ENCODE measurements around the gene DENND5B. TPM values are rescaled to one million over a fixed set of nuclear protein-coding genes. Genes with fewer than 3 reads are reported as not detected.
A peak's percentile ranks its signal among the peaks of the same experiment; 100 is the strongest.
"Not testable (repeated sequence)": the region's sequence is repeated elsewhere in the genome, so short reads cannot be mapped to it uniquely, and the experiment has no call there.

DENND5B gene
- total RNA-seq, 1 experiment from 2014 or later, result 18.1 TPM

DNA sequence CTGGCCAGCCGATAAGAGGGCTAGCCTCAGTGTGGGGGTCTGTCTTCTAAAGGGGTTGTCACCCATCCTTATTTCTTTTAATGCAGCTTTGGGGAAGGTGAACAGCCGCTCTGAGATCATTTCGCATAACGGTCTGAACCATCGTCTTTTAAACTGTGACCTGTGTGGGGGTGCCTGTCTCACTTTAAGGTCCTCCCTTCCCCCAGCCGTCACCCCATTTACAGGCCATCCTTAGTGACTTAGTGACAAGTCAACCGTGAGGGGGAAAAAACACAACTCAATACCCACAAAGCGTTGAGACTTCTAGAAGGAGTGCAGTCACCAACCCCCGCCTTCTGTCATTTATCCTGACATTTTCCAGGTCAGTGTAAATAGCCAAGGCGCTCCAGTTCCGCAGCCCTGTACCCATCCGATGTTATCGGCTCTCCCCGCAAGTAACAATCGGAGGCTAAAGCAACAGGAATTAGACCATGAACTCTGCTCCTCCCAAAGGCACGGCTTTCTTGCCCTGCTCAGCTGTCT, 505 bp upstream of the DENND5B start:
- DNase-seq (ENCODE audit: low read depth), result peak; percentile 17

DNA sequence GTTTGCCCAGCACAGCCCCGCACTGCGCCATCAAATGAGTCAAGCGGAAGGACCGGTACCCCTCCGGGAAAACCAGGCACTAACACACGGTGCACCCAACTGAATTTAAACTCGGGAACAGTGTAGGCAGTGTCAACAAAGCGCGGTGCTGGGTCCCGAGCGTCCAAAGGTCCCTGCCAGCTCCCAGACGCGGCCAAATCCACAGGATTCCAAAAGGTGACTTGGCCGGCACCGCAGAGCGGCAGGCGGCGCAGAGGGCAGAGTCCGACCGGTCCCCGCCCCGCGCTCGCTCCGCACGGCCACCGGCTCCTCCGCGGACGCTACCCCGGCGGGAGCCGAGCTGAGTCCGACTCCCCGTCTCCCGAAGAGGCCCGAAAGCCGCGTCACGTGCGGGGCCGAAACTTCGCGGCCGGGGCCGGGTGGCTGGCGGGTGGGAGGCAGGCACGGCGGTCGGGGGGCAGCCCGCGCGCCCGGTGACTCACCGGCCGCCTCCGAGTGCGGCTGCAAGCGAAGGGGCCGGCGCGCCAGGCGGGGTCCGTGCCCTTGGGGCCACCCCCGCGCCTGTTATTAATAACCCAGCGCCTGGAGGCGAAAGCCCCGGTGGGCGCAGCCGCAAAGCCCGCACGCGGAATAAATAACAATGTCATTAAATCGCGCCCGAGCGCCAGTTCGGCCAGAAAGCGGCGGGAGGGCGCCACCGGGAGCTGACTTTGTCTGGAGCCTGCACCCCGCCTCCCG, 863 bp downstream of the DENND5B start:
- DNase-seq (ENCODE audit: low read depth), result peak; percentile 80

- DNase-seq (ENCODE audit: low read depth), result no peak
Measured at GRCh38 chr12:31589598-31589903, 1.4 kb downstream of the DENND5B start.

GRCh38 chr12:31588976-31589375, 2.0 kb downstream of the DENND5B start:
- DNase-seq (ENCODE audit: low read depth), result peak; percentile 12

GRCh38 chr12:31586728-31587127, 4.2 kb downstream of the DENND5B start:
- no peak for DNase-seq (ENCODE audit: low read depth)

GRCh38 chr12:31585895-31586294, 5.0 kb downstream of the DENND5B start:
- DNase-seq (ENCODE audit: low read depth), result no peak

DNA sequence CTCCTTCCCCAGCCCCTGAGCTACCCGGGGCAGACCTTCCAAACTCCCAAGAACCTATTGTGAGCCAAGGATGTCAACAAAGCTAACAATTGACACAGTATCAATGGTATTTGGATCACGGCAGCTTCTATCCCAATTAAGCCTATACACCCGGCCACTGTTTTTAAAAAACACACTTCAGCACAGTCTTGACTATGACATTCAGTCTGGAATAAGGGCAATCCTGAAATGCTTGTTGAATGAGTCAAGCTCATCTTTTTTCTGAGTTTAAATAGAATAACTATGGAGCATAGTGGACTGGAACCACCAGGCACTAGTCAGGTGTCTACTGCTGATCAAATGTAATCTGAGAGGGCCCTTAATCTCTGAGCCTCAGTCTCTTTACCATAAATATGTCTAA, 5.7 kb downstream of the DENND5B start:
- DNase-seq (ENCODE audit: low read depth), result peak; percentile 15

GRCh38 chr12:31584782-31585181, 6.2 kb downstream of the DENND5B start:
- DNase-seq (ENCODE audit: low read depth), result no peak

DNA sequence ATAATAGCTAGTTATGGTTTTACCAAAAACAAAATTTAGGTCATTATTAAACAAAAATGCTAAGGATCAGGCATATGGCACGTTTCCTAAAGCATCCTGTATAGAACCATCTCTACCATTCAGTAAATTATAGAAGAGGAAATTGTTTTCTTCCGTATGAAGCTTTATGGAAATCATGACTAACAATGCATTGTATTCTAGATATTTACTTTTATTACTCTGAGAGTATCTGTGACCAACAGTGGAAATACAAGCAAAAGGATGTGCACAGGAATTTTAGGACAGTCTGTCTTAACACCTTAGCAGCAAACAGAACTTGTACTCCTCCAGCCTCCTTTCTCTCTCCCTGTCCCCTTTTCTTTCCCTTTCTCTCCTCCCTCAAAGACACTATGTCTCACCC, 7.1 kb downstream of the DENND5B start:
- DNase-seq (ENCODE audit: low read depth), result no peak

DNA sequence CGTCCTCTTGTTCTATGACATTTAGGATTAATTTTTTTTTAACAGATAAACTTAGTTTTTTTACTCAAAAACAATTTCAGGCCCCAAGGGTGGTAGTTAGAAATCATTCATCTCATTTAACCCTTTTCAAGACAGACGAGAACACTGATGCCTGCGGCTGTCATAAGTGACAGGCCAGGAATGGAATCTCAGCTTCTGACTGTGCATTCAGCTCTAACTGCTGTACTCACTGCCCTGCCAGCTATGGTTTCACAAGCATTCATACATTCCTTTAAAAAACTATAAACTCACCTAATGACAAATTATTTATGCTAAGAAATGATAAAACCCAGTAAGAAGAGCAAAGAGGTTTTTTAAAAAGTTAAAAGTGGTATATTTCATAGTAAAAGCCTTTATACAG, 8.8 kb downstream of the DENND5B start:
- peak; percentile 26 for DNase-seq (ENCODE audit: low read depth)

GRCh38 chr12:31578632-31579031, 12.3 kb downstream of the DENND5B start:
- no peak for DNase-seq (ENCODE audit: low read depth)

- DNase-seq (ENCODE audit: low read depth), result no peak
Measured at GRCh38 chr12:31574803-31575575, 15.9 kb downstream of the DENND5B start.

DNA sequence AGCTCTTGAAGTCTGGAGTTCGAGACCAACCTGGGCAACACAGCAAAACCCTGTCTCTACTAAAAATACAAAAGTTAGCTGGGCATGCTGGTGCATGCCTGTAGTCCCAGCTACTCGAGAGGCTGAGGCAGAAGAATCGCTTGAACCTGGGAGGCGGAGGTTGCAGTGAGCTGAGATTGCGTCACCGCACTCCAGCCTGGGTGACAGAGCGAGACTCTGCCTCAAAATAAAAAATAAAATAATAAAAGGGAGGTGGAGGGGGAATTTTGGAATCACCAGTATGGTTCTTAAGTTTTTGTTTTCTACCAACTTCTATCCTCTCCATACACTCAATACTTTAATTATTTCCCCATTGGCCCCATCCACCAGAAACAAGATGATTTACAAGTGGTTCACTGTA, 16.6 kb downstream of the DENND5B start:
- DNase-seq (ENCODE audit: low read depth), result not testable (repeated sequence)

- no peak for DNase-seq (ENCODE audit: low read depth)
Measured at GRCh38 chr12:31572900-31573600, 17.9 kb downstream of the DENND5B start.

GRCh38 chr12:31570880-31571279, 20.1 kb downstream of the DENND5B start:
- no peak for DNase-seq (ENCODE audit: low read depth)

- not testable (repeated sequence) for DNase-seq (ENCODE audit: low read depth)
Measured at GRCh38 chr12:31569517-31569916, 21.4 kb downstream of the DENND5B start.

GRCh38 chr12:31568498-31568897, 22.4 kb downstream of the DENND5B start:
- no peak for DNase-seq (ENCODE audit: low read depth)

- no peak for DNase-seq (ENCODE audit: low read depth)
Measured at GRCh38 chr12:31567029-31567428, 23.9 kb downstream of the DENND5B start.

DNA sequence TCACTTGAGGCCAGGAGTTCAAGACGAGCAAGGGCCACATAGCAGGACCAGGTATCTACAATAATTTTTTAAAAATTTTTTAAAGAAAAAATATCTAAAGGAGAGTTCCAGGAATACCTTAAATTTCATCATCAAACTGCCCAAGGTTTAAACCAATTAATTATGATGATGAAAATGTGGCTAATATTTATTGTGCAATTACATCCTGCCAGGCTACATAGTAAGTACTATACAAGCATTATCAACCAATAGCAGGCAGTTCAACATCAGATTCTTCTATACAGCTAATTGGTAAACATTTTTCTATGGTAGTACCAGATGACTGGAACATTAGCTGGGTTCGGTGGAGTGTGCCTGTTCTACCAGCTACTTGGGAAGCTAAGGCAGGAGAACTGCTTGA, 24.4 kb downstream of the DENND5B start:
- DNase-seq (ENCODE audit: low read depth), result no peak

DNA sequence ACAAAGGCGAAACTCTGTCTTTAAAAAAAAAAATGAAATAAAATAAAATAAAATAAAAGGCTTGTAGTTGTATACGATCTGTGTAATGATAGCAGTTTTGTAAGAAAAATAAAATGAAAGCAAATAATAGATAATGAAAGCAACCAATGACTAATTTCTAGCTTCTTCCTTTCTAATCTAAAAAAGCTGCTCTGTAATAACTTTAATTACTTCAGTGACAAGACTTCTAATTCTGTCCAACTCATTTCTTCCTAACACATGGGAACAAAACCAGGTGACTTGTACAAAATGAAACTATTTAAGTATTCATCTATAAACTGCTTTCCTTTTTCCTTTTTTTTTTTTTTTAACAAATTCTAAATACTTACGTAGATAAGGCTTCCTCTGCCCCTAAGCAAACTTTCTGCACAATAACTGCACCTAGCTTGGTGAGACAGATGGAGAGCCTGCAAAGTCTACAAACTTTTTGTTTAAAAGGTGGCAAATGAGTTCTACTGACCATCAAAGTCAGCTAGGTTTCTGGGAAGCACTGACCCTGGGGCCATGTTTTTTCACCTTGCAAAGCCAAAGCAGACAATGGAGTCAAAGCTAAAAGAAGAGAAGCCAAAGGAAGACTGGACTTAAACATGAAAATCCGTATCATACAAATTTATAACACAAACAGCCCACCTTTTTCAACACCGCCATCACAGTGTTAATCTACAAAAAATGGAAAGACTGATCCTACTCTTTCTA, 28.2 kb downstream of the DENND5B start:
- DNase-seq (ENCODE audit: low read depth), result no peak

DNA sequence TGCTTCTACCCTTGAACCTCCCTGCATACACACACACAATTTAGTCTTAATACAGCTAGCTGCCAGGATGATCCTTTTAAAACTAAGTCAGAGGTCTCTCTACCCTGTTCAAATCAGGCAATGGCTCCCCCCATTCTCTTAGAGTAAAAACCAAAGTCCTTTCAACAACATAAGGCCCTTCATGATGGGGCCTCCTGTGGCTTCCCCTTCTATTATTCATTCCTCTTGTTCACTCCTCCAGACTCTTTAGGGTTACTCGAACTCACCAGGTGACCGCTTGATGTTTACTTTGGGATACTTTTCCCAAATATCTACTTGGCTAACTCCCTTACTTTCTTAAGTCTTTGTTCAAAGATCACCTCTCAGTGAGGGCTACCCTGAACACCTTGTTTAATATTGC, 30.4 kb downstream of the DENND5B start:
- no peak for DNase-seq (ENCODE audit: low read depth)

- DNase-seq (ENCODE audit: low read depth), result no peak
Measured at GRCh38 chr12:31558521-31558920, 32.4 kb downstream of the DENND5B start.

Measured in Daoy (cell line).